Activated naive CD4-positive, alpha-beta T cell (primary cell): ENCODE results near the gene C5.

Source experiments
- DNase-seq, 4 experiments: peaks; one replicate each; lab custom pipeline; 2025; lab: John Stamatoyannopoulos, UW

Gene C5

DNA sequence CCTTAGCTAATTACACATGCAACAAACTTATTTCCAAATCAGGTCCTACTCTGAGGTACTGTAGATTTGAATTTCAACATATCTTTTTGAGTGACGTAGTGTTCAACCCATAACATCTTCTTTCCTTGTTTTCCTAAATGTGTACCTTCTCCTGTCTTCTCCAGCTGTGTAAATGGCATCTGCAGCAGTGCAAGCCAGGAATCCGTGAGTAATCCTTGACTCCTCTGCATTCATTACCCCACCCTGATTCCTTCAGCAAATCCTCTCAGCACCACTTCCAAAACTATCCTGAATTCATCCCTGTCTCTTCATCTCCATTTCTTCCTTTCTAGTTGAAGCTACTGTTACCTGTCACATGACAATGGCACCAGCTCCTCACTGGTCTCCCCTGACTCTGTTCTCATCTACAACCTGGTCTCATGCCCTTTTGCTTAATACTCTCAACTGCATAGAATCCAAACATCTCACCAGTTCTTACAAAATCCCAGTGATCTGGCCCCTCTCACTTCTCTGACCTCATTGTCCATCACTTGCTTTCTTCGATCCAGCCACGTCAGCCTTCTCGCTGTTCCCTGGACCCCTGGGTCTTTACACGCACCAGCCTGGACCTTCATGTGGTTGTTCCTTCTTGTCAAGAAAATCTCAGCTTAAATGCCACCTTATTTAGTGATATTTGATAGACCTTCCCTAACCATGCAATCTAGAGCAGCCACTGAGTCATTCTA, 108.9 kb downstream of the C5 start:
- no peak for DNase-seq

DNA sequence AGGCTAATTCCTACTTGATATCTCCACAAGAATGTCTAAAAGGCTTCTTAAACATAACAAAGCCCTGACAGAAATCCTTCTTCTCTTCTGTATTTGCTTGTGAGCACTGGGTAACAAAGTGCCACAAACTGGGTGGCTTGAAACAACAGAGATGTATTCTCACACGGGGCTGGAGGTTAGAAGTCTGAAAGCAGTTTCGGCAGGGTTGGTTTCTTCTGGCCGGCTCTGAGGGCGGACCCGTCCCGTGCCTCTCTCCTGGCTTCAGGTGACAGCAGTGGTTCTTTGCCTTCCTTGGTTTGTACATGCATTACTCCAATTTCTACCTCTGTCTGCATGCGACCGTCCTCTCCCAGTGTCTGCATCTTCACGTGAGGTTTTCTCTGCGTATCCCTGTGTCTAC, 109.5 kb downstream of the C5 start:
- DNase-seq: no peak

DNA sequence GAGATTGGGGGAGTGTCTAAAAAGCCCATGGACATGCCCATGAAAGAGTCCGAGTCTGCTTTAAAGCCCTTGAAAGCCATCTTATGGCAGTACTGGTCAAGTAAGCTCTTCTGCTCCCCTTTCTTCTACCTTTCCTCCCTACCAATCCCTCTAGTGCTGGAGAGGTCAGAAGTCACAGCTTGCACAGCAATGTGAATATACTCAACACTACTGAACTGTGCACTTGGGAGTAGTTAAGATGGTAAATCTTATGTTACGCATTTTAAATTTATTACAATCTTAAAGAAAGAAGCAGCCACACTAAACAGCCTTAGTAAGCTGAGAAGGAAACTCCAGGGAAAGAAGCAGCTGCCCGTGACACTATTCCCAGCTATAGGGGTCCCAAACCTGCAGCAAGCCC, 111.2 kb downstream of the C5 start:
- DNase-seq: no peak

DNA sequence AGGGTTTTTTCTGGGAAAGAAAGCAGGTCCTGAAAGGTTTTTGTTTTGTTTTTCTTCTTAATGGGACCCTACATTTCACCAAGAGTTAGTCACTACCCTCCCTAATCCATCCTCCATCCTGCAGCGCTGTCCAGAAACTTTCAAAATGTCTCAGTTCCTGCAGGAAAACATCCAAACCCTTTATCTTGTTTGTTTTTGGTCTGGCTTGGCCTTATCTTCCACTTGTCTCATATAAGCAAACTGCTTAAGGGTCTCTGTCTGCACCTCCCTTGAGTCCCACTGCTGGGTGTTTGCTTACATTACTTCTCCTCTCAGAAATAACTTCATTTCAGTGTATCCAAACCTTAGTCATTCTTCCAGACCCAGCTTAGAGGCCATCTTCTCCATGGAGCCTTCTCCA, 112.5 kb downstream of the C5 start:
- DNase-seq: no peak

DNA sequence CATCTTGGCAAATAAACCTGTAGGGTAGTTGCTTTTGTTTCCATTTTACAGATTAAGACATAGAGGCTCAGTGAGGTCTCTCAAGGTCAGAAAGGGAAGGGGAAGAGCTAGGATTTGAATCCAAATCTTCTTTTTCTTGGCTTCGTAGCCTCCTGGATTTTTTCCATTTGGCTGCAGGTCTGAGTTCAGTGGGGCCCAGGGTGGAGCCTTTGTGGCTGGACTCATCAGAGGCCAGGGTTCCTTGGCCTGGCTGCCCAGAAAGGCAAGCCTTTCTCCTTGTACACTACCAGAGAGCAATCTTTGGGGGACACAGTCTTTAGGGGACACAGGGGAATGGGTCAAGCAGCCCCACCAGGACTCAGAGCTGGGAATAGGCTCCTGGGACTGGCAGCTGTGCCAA, 112.9 kb downstream of the C5 start:
- no peak for DNase-seq

DNA sequence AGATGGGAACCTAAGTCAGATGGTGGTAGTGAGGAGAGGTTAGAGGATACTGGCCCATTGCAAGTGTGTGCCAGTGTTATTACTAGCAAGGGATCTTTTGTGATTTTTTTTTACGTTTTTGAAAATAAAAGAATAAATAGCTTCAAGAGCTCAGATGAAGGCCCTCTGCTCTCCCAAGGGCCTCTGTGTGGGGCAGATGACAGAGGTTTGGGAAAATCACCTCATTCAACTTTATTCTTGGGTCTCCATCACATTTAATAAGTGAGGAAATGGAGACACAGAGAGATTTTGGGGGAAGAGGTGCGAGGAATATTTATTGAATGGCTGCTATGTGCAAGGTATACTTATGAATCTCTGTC, 113.3 kb downstream of the C5 start:
- no peak for DNase-seq

DNA sequence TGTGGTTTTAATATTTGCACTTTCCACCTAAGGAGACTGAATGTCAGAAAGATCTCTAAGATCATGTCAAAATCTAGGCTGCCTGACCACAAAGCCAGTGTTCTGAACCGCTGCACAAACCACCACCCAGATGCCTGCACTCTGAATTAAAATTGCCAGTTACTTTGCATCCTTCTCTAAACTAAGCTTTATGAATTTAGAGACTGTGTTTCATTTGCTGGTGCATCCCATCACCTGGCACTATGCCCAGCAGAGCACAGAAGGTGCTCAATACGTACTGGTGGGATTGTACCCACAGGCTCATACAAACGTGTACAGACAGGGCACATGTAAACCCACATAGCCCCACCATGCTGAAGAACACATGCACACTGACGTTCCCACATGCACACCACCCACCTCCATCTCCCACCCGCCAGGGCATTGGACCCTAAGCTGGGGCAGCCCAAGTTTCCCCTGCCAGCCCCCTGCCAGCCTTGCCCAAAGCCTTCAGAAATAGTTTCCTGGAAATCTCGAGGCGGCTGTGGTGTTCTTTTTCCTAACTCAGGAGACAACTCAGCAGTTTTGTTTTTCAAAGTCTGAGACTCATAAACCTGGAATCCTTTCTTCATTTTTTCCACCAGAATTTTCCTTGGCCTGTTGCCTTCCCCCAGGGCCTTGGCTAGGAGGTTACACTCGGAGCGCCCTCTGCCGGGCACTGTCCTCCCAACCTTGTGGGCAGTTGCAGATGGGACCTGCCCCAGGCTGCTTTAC, 113.9 kb downstream of the C5 start:
- DNase-seq: peak; percentile 59 to 85 (median 82)

DNA sequence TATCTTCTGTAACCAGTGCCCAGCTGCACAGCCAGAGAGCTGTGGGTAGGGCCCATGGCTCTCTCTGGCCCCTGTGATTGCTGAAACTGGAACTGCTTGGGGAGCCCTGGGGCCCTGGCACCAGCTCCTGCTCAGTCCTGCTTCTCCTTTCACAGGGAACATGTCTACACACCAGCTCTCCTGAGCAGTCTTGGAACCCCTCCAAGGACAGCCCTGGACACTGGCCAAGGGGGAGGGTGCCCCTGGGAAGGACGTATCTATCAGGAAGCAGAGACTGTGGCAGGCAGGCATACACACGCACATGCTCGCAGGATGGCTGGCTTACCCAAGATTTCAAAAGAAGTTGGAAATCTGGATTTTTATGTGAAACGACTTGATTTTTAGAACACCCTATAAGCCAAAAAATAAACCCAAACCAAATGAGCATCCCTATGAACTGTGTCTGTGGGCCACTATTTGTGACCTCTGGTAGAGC, 114.7 kb downstream of the C5 start:
- DNase-seq: no peak

DNA sequence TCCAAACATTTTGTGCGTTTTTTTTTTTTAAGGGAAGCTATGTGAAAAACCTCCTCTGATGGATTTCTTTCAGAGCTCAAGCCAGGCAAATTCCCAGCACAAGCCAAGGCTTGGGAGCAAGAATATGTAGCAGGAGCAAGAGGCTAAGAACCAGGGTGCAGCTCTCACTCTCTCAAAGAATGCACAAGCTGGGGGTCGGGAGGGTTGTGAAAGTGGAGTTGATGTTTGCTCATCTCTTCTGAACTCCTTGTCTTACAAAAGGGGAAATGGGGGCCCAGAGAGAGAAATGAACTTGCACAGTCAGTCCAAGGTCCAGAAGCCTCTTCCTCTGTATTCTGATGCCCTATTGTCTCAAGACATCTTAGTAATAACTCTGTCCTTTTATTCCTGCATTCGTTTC, 115.8 kb downstream of the C5 start:
- no peak for DNase-seq

DNA sequence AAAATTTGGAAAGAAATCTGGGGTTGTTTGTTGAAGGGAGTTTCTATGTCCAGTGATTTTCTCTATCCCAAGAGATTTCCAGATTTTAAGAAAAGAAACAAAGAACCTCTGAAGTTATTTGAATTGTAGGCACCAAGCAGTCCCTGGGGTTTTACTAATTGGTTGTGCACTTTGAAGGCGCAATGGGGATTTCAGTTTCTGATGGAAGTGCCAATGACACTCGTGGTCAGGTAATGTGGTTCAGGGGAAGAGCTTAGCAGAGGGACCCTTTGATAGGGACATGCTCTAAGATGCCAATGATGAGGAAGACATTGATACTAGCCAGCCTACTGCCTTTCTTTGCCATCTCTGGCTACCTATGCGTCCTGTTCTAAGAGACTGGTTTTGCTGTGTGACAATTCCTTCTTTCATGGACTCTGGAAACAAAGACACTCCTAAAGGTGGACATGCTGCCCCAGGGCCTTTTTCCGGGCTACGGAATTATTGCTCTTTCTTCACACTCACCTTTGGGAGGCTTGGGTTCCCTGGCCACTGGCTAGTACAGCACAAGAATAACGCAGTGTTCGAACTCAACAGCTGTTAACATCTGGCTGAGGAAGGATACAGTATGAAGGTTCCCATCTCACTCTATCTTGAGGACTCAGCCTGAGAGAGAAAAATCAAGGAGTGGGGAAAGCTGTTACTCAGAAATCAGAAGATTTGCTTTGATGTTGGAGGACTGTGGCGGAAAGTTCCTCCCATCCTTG, 116.6 kb downstream of the C5 start:
- no peak for DNase-seq

DNA sequence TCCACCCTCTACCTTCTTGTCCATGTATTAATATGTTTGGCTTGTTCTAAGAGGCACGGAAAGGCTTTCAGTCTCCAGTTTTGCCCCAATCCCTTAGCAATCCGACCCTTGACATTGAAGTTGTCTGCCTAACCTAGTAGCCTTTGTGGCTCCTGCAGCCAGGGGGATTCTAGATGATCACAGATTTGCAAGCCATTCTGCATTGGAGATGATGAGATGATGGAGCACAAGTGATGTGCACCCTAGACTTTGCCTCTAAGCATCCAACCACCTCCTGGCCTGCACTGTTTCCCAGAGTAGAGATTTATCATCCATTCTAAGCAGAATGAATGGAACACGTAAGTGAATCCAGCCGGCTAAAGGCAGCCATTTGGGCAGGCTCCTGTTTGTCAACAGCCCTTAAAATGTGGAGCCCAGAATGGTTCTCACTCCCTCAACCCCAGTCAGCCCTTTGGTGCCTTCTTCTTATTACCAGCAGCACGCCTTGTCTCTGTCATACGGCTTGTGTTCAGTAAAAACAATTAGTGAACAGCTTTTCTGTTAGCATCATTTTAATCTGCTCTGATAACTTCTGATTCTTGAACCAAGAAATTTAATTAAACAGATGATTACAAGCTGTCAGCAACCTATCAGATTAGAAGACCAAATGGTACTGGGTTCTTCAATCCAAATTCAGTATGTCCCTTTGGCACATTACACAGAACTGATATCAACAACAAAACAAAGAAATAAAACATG, 117.8 kb downstream of the C5 start:
- DNase-seq: no peak

DNA sequence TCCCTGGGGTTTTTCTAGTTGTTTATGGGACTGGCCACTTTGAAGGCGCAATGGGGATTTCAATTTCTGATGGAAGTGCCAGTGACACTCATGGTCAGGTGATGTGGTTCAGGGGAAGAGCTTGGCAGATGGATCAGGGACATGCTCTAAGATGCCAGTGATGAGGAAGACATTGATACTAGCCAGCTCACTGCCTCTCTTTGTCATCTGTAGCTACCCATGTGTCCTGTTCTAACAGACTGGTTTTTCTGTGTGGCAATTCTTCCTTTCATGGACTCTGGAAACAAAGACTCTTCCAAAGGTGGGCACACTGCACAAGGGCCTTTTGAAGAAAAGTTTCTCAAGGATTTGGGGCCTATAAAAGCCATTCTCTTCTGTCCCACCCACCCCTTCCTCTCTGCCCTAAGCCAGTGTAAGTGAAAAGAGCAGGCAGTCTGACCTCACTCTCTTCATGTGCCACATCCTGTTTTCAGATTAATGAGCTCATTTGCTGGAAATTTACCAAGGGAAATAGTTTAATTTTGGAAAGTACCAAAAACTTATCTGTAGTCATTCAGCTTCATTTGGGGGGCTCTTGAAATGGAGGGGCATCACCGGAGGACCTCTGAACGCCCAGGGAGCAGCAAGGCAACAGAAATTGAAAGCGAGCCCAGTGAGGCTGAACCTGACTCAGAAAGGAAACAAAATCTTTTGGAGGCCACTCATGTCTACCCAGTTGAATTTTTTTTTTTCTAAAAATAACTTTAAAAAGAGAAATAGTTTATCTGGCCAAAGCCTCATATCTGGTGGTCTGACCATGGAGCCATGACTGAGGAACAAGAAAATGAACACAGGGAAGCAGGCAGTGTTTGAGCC, 118.6 kb downstream of the C5 start:
- peak in 3 of 4 experiments; percentile 22 to 36 (median 35) for DNase-seq

DNA sequence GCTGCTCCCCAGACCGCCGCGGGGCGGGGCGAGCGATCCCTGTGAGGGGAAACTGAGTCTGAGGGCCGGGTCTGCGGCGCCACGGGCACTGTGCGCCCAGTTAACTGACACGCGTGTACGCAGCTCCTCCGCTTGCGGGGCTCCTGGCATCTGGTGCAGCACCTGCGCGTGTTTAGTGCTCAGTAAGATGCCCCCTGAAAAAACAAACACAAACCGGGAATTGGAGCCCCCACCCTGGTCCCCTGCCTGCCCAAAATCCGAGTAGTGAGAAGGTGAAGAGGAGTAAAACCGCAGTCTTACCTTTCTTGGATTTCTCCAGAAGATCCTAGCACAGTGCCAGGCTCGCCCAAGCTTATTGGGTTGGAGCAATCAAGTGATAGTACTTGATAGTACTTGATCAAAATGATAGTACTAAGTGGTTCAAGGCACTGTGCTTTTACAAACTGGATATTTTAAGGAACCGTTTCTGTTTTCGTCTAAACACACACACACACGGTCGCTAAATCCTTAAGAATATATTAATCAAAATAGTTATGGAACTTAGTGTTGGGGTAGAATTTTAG, 120.8 kb downstream of the C5 start:
- no peak for DNase-seq

DNA sequence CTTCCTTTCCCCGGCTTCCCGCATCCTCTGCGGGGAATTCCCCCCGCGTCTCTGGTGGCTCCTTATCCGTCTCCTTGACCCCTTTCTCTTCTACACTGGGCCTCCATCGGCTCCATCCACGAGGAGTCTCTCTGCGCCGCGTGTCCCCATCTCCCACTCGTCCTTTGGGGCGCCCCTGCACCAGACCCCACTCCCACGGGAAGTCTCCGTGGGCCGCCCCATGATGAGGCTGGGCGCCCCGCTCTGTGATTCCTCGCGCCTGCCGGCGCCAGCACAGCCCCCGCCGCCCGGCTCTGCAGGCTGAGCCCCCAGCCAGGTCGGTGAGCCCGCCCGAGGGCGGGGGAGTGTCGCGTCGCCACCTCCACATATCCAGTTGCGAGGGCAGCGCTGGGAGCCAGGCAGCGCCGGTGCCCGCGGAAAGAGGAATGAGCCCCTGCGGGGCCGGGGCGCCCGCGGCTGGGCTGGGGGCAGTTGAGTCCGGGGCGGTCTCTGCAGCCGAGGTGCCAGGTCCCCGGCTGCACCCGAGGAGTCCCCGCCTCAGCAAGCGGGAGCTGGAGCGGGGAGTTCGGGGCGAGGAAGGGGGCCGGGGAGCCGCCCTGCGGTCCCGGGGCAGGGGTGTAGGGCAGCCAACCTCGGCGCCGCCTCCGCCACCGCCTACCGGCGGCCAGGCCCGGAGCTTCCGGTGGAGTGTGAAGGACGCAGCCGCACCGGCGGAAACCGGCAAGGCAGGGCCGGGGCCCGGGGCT, 121.4 kb downstream of the C5 start:
- DNase-seq: peak in 3 of 4 experiments; percentile 35 to 72 (median 59)

DNA sequence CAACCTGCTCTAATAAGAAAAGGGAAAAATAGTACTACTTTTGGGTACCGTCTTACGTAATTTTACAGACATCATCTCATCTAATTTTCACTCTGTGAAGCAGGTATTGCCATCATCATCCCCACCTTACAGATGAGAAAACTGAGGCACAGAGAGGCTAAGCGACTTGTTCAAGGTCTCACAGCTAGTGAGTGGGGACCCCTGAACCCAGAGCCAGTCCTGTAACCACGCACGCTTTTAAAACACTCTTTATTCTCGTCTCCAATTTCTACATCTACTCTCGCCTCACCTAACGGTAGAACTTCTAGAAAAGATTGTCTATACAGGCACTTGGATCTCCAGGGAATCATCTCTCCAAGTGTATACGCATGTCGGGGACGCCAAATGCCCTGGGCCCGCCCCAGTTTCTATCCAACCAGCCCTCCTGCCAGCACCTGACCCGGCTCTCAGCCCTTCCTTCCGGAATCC, 122.0 kb downstream of the C5 start:
- DNase-seq: no peak

DNA sequence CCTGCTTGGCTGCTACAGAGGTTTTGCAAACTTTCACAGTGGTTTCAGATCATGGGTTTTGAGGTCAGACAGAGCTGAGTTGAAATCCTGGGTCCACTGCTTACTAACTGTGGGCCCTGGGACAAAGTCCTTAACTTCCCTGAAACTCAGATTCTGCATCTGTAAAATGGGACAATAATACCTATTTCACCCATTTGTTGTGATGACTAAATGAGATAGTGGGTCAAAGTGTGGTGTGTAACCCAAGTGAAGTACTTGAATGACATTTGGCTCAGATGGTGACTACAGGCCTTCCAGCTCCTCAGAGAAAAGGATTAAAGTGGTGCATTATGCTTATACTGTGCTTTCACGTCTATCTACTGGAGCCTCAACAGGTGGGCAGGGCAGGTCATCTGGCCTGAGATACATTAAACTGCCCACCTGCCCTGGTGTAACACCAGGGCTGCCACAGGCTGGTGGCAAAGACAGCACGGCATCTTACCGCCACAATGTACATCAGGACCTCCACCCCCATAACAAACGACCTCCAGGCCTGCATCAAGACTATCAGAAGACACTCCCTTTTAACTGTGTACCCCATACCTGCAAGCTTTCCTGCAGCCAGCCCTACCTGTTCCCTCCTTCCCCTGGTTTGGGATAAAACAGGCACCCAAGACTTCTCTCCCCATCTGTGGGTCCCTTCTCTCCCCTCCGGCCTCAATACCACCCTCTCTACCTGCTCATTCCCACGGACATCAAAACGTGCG, 122.6 kb downstream of the C5 start:
- no peak for DNase-seq

DNA sequence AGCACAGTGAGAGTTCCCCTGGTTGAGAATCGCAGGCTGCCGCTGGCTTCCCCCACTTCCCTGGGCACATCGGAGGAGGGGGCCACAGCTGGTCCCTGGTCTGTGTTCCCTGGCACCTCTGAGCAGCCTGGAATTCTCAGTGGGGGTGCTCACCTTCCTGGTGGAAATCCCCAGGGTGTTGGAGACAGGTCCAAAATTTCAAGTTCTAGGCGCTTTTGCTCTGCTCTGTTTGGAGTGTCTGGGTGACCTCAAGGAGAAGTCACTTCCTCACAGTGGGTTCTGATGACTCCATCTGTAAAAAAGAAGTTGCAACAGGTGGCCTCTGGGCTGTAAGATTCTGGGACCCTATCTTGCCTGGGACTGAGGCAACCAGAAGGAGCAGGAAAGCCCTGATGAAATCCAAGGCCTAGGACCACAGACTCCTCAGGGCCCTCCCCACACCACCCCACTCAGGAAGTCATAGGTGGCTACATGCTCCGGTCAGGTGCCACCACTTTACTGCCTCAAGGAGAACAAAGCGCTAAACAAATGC, 123.6 kb downstream of the C5 start, which contains the start of gene TRAF1:
TSS of gene TRAF1 (minus strand) at position 400 of the 532 bp plus-strand sequence. CDS start 721 bp downstream, outside the sequence.
- DNase-seq: no peak

DNA sequence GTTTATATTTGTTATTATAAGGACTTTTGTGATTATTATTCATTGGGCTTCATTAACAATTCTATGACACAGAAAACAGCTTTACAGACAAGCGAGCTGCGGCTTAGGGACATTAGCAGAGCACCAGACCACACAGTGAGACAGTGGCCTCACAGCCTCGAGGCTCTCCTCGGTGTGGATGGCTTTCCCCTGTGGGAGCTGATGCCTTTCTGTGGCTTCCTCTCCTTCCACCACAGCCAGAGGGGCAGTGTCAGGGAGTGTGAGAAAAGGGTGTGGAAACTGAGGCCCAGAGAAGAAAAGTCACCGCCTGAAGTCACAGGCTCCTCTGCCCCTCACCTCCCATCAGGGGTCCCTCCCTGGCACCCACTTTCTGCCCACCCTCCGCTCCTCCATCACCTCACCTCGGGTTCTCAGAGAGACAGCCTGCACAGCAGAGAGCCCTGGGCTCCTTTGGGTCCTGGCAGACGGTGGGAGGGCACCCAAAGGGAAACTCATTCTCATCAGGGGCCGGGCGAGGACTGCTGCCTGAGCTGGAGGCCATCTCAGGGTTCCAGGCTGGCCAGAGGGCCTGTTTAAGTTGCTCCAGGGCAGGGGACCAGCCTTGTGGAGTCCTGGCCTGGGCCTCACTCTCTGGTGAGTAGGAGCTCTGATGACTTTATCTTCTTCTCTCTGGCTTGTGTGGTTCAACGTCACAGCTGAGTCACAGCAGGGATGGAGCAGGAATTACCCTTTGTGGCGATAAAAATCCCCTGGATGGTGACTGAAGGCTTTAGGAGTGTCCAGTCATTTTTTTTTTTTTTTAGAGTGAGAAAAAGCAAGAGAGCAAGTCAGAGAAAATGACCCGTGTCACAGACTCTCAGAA, 124.3 kb downstream of the C5 start:
- DNase-seq: peak in 2 of 4 experiments; percentile 22 to 28
